ENCODE measurements around the gene LTBP4. TPM values are rescaled to one million over a fixed set of nuclear protein-coding genes. Genes with fewer than 3 reads are reported as not detected.
A peak's percentile ranks its signal among the peaks of the same experiment; 100 is the strongest.

LTBP4 gene, protein sequence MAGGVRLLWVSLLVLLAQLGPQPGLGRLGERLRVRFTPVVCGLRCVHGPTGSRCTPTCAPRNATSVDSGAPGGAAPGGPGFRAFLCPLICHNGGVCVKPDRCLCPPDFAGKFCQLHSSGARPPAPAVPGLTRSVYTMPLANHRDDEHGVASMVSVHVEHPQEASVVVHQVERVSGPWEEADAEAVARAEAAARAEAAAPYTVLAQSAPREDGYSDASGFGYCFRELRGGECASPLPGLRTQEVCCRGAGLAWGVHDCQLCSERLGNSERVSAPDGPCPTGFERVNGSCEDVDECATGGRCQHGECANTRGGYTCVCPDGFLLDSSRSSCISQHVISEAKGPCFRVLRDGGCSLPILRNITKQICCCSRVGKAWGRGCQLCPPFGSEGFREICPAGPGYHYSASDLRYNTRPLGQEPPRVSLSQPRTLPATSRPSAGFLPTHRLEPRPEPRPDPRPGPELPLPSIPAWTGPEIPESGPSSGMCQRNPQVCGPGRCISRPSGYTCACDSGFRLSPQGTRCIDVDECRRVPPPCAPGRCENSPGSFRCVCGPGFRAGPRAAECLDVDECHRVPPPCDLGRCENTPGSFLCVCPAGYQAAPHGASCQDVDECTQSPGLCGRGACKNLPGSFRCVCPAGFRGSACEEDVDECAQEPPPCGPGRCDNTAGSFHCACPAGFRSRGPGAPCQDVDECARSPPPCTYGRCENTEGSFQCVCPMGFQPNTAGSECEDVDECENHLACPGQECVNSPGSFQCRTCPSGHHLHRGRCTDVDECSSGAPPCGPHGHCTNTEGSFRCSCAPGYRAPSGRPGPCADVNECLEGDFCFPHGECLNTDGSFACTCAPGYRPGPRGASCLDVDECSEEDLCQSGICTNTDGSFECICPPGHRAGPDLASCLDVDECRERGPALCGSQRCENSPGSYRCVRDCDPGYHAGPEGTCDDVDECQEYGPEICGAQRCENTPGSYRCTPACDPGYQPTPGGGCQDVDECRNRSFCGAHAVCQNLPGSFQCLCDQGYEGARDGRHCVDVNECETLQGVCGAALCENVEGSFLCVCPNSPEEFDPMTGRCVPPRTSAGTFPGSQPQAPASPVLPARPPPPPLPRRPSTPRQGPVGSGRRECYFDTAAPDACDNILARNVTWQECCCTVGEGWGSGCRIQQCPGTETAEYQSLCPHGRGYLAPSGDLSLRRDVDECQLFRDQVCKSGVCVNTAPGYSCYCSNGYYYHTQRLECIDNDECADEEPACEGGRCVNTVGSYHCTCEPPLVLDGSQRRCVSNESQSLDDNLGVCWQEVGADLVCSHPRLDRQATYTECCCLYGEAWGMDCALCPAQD (N-terminal part only)
- polyA plus RNA-seq (2013) = 83.1 TPM

DNA sequence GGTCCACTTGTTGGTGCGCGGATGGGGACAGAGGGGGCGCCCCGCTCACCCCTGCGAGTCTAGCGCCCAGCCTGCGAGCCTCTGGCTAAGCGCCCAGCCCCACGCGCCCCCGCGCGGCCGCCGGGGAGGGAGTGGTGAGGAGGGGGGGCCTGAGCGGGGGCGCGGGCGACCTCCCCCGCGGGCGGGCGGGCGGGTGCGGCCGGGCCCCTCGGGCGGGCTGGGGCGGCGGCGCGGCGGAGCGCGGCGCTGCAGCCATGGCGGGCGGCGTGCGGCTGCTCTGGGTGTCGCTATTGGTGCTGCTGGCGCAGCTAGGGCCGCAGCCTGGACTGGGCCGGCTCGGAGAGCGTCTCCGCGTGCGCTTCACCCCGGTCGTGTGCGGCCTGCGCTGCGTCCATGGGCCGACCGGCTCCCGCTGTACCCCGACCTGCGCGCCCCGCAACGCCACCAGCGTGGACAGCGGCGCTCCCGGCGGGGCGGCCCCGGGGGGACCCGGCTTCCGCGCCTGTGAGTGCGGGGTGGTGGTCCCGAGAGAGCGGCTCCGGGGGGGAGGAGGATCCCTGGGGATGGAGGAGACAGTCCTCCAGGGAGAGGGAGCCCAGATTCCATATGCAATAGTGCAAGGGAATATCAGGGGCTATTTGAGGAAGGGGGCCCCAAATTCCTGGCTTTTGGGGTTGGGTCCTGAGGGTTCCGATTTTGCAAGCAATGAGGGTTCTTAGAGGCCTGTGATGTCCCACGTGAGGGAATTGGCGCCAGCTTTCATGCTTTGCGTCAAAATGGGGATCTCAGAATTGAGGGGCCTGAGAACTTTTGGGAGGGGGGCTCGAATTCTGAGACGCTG, at the start of gene LTBP4:
Gene LTBP4, plus strand, starts transcription at position 236 of the 841 bp plus-strand sequence. Its CDS starts 19 bp downstream, at position 255.
- CTCF ChIA-PET = interaction anchor here (1.0 to 7.8 kb wide), 10 partner anchors 8 to 137 kb away, joined by 3 to 57 read pairs (median 8); no protein-coding TSS in a partner anchor
- H3K27ac ChIP-seq (ENCODE audit: insufficient read depth in 1 of 2, low read depth in 1 of 2, low read length in 2 of 2, poor library complexity in 1 of 2, severe bottlenecking in 2 of 2) = peak within 1 kb of the TSS in 1 of 2 experiments; percentile 71
- no peaks in the 10 kb centered on the region for H3K9me3 ChIP-seq (ENCODE audit: control extremely low read depth in 1 of 5, control insufficient read depth in 4 of 5, insufficient read depth in 2 of 5, low read depth in 1 of 5, low read length in 4 of 5)
- POLR2A ChIA-PET = no interaction called here
- peaks cover 0 to 83% (median 79%) of the 10 kb centered on the region in 4 experiments for H3K4me1 ChIP-seq (ENCODE audit: control extremely low read depth in 1 of 4, control insufficient read depth in 4 of 4, insufficient read depth in 4 of 4, low read length in 3 of 4)
- no peaks in the 10 kb centered on the region for H3K36me3 ChIP-seq (ENCODE audit: control insufficient read depth in 4 of 4, insufficient read depth in 4 of 4, low read length in 3 of 4)
- peaks cover 2 to 50% (median 29%) of the 10 kb centered on the region in 5 experiments for H3K27me3 ChIP-seq (replicated peaks in 2 of 5; ENCODE audit: control insufficient read depth in 4 of 5, insufficient read depth in 5 of 5, low read length in 4 of 5)
- DNase-seq = peak in 2 of 3 donors; percentile 55 to 64
- 0% methylated on average over 40 of the region's 82 CpGs for WGBS (ENCODE audit: insufficient coverage)
- H3K4me3 ChIP-seq (ENCODE audit: control insufficient read depth in 1 of 7, extremely low read depth in 1 of 7, insufficient read depth in 4 of 7, low read depth in 2 of 7, low read length in 6 of 7) = peak within 1 kb of the TSS; percentile 11 to 81 (median 46)

GRCh38 chr19:40552848-40553247, 48.3 kb upstream of the LTBP4 start:
- H3K9me3 ChIP-seq (ENCODE audit: control extremely low read depth in 1 of 5, control insufficient read depth in 4 of 5, insufficient read depth in 2 of 5, low read depth in 1 of 5, low read length in 4 of 5) = no peaks in the 10 kb centered on the region
- no peak overlapping the region for H3K4me3 ChIP-seq (ENCODE audit: control insufficient read depth in 1 of 7, extremely low read depth in 1 of 7, insufficient read depth in 4 of 7, low read depth in 2 of 7, low read length in 6 of 7)
- 82% methylated on average over 2 of the region's 3 CpGs for WGBS (ENCODE audit: insufficient coverage)
- H3K27ac ChIP-seq (ENCODE audit: insufficient read depth in 1 of 2, low read depth in 1 of 2, low read length in 2 of 2, poor library complexity in 1 of 2, severe bottlenecking in 2 of 2) = no peak overlapping the region
- ChIA-PET POLR2A (no interaction called here), CTCF (interaction anchor here (1.4 to 1.6 kb wide), 3 partner anchors 18 to 51 kb away, joined by 3 to 4 read pairs (median 4); no protein-coding TSS in a partner anchor)
- DNase-seq = no peak
- H3K27me3 ChIP-seq (replicated peaks in 2 of 5; ENCODE audit: control insufficient read depth in 4 of 5, insufficient read depth in 5 of 5, low read length in 4 of 5) = peaks cover 0 to 57% (median 22%) of the 10 kb centered on the region in 5 experiments
- H3K36me3 ChIP-seq (ENCODE audit: control insufficient read depth in 4 of 4, insufficient read depth in 4 of 4, low read length in 3 of 4) = no peaks in the 10 kb centered on the region
- peaks cover 0 to 9% (median 7%) of the 10 kb centered on the region in 4 experiments for H3K4me1 ChIP-seq (ENCODE audit: control extremely low read depth in 1 of 4, control insufficient read depth in 4 of 4, insufficient read depth in 4 of 4, low read length in 3 of 4)

DNA sequence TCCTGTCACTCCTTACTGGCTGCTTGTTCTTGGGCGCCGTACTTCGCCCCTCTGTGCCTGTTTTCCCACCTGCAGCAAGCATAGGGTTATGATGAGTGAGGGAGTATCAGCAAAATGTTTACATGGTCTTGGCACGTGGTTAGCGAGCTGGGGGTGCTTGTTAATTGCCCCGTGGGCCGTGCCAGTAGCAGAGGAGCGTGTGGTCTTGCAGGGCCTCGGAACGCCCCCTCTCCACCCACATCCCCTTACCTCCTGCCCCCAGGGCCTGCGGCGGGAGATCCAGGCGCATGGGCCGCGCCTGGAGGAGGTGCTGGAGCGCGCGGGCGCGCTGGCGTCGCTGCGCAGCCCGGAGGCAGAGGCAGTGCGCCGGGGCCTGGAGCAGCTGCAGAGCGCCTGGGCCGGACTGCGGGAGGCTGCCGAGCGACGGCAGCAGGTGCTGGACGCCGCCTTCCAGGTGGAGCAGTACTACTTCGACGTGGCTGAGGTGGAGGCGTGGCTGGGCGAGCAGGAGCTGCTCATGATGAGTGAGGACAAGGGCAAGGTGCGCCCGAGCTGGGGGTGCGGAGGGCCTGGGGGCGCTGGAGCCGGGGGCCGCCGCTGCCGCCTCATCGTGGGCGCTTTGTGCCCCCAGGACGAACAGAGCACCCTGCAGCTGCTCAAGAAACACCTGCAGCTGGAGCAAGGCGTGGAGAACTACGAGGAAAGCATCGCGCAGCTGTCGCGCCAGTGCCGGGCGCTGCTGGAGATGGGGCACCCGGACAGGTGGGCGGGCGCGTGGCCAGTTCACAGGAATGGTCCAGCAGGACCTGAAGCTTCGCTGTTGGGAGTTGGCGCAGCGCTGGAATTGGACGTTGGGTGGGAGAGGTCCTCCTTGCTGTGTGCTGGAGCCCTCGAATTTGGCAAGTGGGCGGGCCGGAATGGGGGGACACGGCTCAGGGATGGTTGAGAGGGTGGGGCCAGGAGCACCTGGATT, 47.0 kb upstream of the LTBP4 start:
- no peaks in the 10 kb centered on the region for H3K36me3 ChIP-seq (ENCODE audit: control insufficient read depth in 4 of 4, insufficient read depth in 4 of 4, low read length in 3 of 4)
- ChIA-PET POLR2A (no interaction called here), CTCF (interaction anchor here (1.1 to 1.5 kb wide), 5 partner anchors 14 to 50 kb away, joined by 3 to 4 read pairs (median 3); partner anchors contain the start of gene LTBP4)
- H3K4me3 ChIP-seq (ENCODE audit: control insufficient read depth in 1 of 7, extremely low read depth in 1 of 7, insufficient read depth in 4 of 7, low read depth in 2 of 7, low read length in 6 of 7) = no peak overlapping the region
- 10% methylated on average over 58 of the region's 69 CpGs for WGBS (ENCODE audit: insufficient coverage)
- H3K27ac ChIP-seq (ENCODE audit: insufficient read depth in 1 of 2, low read depth in 1 of 2, low read length in 2 of 2, poor library complexity in 1 of 2, severe bottlenecking in 2 of 2) = no peak overlapping the region
- peaks cover 0 to 7% (median 5%) of the 10 kb centered on the region in 4 experiments for H3K4me1 ChIP-seq (ENCODE audit: control extremely low read depth in 1 of 4, control insufficient read depth in 4 of 4, insufficient read depth in 4 of 4, low read length in 3 of 4)
- no peaks in the 10 kb centered on the region for H3K9me3 ChIP-seq (ENCODE audit: control extremely low read depth in 1 of 5, control insufficient read depth in 4 of 5, insufficient read depth in 2 of 5, low read depth in 1 of 5, low read length in 4 of 5)
- peak in 2 of 3 donors; percentile 34 to 47 for DNase-seq
- peaks cover 0 to 53% (median 20%) of the 10 kb centered on the region in 5 experiments for H3K27me3 ChIP-seq (replicated peaks in 2 of 5; ENCODE audit: control insufficient read depth in 4 of 5, insufficient read depth in 5 of 5, low read length in 4 of 5)

DNA sequence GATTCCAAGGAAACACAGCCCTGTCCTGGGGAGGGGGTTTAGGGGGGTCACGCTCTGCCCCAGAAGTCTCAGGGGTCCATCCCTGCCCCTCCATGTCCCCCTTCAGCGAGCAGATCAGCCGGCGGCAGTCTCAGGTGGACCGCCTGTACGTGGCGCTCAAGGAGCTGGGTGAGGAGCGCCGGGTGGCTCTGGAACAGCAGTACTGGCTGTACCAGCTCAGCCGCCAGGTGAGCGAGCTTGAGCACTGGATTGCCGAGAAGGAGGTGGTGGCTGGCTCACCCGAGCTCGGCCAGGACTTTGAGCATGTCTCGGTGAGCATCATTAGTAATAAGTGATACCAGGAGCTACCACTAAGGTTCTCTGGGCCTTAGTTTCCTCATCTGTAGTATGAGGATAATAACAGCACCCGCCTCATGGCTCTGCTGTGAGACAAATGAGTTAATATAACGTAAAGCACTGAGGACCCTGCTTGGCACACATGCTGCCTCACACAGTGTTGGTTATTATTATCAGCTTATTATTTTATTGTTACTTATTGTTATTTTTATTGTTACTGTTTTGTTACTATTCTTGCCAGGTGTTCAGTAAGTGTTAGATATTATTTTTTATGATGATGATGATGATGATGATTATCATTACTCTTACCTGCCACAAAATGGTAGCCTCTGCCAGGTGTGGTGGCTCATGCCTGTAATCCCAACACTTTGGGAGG, 45.0 kb upstream of the LTBP4 start:
- 88% methylated on average over 13 of the region's 17 CpGs for WGBS (ENCODE audit: insufficient coverage)
- POLR2A ChIA-PET = interaction anchor here (0.6 kb wide), 1 partner anchor 1298 kb away, joined by 3 read pairs; no protein-coding TSS in a partner anchor

GRCh38 chr19:40556953-40557530, 44.1 kb upstream of the LTBP4 start:
- Histone ChIP-seq H3K36me3 (ENCODE audit: control insufficient read depth in 4 of 4, insufficient read depth in 4 of 4, low read length in 3 of 4) (no peaks in the 10 kb centered on the region), H3K4me1 (ENCODE audit: control extremely low read depth in 1 of 4, control insufficient read depth in 4 of 4, insufficient read depth in 4 of 4, low read length in 3 of 4) (peaks cover 0 to 9% (median 8%) of the 10 kb centered on the region in 4 experiments), H3K9me3 (ENCODE audit: control extremely low read depth in 1 of 5, control insufficient read depth in 4 of 5, insufficient read depth in 2 of 5, low read depth in 1 of 5, low read length in 4 of 5) (no peaks in the 10 kb centered on the region), H3K4me3 (ENCODE audit: control insufficient read depth in 1 of 7, extremely low read depth in 1 of 7, insufficient read depth in 4 of 7, low read depth in 2 of 7, low read length in 6 of 7) (no peak overlapping the region), H3K27ac (ENCODE audit: insufficient read depth in 1 of 2, low read depth in 1 of 2, low read length in 2 of 2, poor library complexity in 1 of 2, severe bottlenecking in 2 of 2) (no peak overlapping the region), H3K27me3 (replicated peaks in 2 of 5; ENCODE audit: control insufficient read depth in 4 of 5, insufficient read depth in 5 of 5, low read length in 4 of 5) (peaks cover 0 to 44% (median 12%) of the 10 kb centered on the region in 5 experiments)
- 92% methylated on average over 24 of the region's 24 CpGs for WGBS (ENCODE audit: insufficient coverage)
- DNase-seq = no peak
- CTCF ChIA-PET = interaction anchor here (0.7 to 1.9 kb wide), 5 partner anchors 14 to 171 kb away, joined by 3 to 5 read pairs (median 3); partner anchors contain the start of gene LTBP4
- POLR2A ChIA-PET = no interaction called here

More for the DNA sequence above, 45.0 kb upstream of the LTBP4 start:
- peaks cover 0 to 46% (median 13%) of the 10 kb centered on the region in 5 experiments for H3K27me3 ChIP-seq (replicated peaks in 2 of 5; ENCODE audit: control insufficient read depth in 4 of 5, insufficient read depth in 5 of 5, low read length in 4 of 5)
- CTCF ChIA-PET = interaction anchor here (1.2 to 1.9 kb wide), 4 partner anchors 13 to 79 kb away, joined by 3 to 5 read pairs (median 4); partner anchors contain the start of gene LTBP4
- H3K4me3 ChIP-seq (ENCODE audit: control insufficient read depth in 1 of 7, extremely low read depth in 1 of 7, insufficient read depth in 4 of 7, low read depth in 2 of 7, low read length in 6 of 7) = no peak overlapping the region
- H3K36me3 ChIP-seq (ENCODE audit: control insufficient read depth in 4 of 4, insufficient read depth in 4 of 4, low read length in 3 of 4) = no peaks in the 10 kb centered on the region
- H3K4me1 ChIP-seq (ENCODE audit: control extremely low read depth in 1 of 4, control insufficient read depth in 4 of 4, insufficient read depth in 4 of 4, low read length in 3 of 4) = peaks cover 0 to 7% (median 5%) of the 10 kb centered on the region in 4 experiments
- H3K27ac ChIP-seq (ENCODE audit: insufficient read depth in 1 of 2, low read depth in 1 of 2, low read length in 2 of 2, poor library complexity in 1 of 2, severe bottlenecking in 2 of 2) = no peak overlapping the region
- no peaks in the 10 kb centered on the region for H3K9me3 ChIP-seq (ENCODE audit: control extremely low read depth in 1 of 5, control insufficient read depth in 4 of 5, insufficient read depth in 2 of 5, low read depth in 1 of 5, low read length in 4 of 5)
- DNase-seq = no peak
